GM18868 (cell line): Measurements from ENCODE around the gene OR52L1.

ENCODE experiments used
- ATAC-seq: cut with Tn5 transposase; IDR thresholded peaks from one replicate; pipeline ENCODE4 v1.9.1; 2021; ENCODE audit warnings: mild to moderate bottlenecking, moderate library complexity; ENCODE audit not compliant: unreplicated experiment

OR52L1 gene

GRCh38 chr11:5941951-5942350 lies 44.8 kb downstream of the OR52L1 start, which contains the start of gene OR56A3:
TSS of gene OR56A3 (plus strand) at chr11:5942251. CDS start at chr11:5947347, 5,096 bp downstream.
- no peak for ATAC-seq

- no peak for ATAC-seq
These were observed 46.0 kb downstream of the OR52L1 start for GRCh38 chr11:5940748-5941147.

DNA sequence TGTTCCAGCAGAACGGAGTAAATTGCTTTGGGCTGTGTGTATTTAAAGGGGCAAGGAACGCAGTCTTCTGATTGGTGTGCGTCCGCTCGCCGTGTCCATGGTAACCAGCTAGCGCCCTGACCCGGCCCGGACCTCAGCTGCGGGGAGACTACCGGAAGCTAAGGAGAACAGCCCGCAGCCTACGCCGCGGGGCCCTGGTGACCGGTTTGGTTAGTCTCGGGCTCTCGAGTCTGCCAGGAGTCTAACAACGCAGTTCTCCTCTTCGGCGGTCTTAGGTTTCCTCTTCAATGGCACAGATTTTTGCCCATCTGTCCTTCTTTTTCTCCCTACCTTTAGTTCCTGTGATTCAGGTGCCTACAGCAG lies 48.2 kb downstream of the OR52L1 start:
- ATAC-seq: no peak

GRCh38 chr11:5937868-5938602 lies 48.8 kb downstream of the OR52L1 start:
- no peak for ATAC-seq
